Effector memory CD4-positive, alpha-beta T cell (primary cell): ENCODE results near the gene SPI1.
"Not testable (repeated sequence)": the region's sequence is repeated elsewhere in the genome, so short reads cannot be mapped to it uniquely, and the experiment has no call there.

Source experiments
- DNase-seq, 3 donors: peaks; one replicate each; pipeline ENCODE4 v3.0.0-alpha.2; 2020
- H3K27ac ChIP-seq: 2 replicates; pipeline ENCODE4 v1.7.0; 2013; ENCODE audit warnings: mild to moderate bottlenecking, low read length, moderate library complexity; ENCODE audit not compliant: insufficient read depth, poor library complexity, severe bottlenecking
- H3K27me3 ChIP-seq: replicated peaks from 2 replicates; pipeline ENCODE4 v1.7.0; 2013; ENCODE audit warnings: mild to moderate bottlenecking, low read length; ENCODE audit not compliant: insufficient read depth, control insufficient read depth, poor library complexity, severe bottlenecking
- H3K36me3 ChIP-seq: 2 replicates; pipeline ENCODE4 v1.7.0; 2013; ENCODE audit warnings: mild to moderate bottlenecking, low read length, moderate library complexity; ENCODE audit not compliant: control insufficient read depth, insufficient read depth
- H3K4me1 ChIP-seq: 2 replicates; pipeline ENCODE4 v1.7.0; 2013; ENCODE audit warnings: low read length, mild to moderate bottlenecking; ENCODE audit not compliant: control insufficient read depth, insufficient read depth, poor library complexity, severe bottlenecking
- H3K4me3 ChIP-seq: 2 replicates; pipeline ENCODE4 v1.7.0; 2013; ENCODE audit warnings: low read length, low read depth, mild to moderate bottlenecking; ENCODE audit not compliant: insufficient read depth, poor library complexity, severe bottlenecking
- H3K9me3 ChIP-seq: 2 replicates; pipeline ENCODE4 v1.7.0; 2013; ENCODE audit warnings: mild to moderate bottlenecking, low read length, moderate library complexity; ENCODE audit not compliant: control insufficient read depth

SPI1 gene

DNA sequence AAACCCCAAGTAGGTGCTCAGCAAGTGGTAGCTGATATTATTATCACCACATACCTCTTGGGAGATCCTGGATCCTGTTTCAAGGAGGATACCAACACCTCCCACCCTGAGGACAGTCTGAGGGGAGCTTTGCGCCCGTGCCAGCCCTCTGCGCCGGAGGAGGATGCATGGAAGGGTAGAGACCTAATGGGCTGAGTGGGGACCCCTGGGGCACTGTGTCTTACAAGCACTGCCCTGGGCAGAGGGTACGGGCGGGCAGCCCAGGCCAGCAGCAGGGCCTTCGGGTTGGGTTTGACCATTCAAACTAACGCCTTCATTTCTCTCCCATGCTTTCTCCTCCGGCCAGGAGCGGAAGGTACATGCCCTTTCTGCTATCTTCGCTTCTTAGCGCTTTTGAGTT, 52.1 kb downstream of the SPI1 start:
- DNase-seq: no peak

DNA sequence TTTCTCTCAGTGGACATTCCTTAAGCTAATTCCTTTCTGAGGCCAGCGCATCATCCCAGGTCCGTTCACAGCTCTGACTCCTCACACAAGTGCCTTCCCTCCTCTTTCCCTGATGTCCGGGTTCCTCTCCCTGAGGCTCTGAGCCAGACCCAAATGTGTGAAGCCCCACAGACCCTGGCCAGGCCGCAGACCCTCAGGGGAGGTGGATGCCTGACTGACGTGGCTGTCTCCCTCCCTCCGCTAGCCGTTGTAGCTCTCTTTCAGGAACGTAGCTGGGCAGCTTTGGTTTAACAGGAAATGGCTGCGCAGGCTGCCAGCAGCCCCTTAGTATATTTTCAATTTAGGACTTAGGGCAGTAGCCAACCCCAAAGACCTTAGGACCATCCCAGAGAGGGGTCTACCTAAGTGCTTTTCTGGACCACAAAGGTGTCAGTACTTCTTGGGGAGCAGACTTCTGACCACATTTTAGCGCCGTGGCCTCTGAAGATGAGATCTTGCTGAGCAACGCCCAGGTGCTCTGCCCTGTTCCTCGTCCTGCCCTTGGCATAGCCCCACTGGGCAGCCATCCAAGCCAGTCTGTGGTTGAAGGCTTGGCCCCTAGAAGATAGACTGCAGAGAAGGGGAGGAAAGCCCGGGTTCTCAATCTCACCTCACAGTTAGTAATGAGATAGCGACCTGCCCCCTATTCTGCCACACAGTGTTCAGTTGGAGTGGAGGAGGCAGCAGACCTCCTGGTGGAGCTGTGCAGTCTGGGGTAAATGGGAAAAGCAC, 52.9 kb downstream of the SPI1 start:
- Histone ChIP-seq H3K9me3 (no peaks in the 10 kb centered on the region), H3K4me1 (no peaks in the 10 kb centered on the region), H3K36me3 (peaks cover 59% of the 10 kb centered on the region), H3K27ac (no peak overlapping the region), H3K27me3 (no peaks in the 10 kb centered on the region), H3K4me3 (no peak overlapping the region)
- no peak for DNase-seq

More for the DNA sequence above, 52.1 kb downstream of the SPI1 start:
- Histone ChIP-seq H3K9me3 (no peaks in the 10 kb centered on the region), H3K4me1 (no peaks in the 10 kb centered on the region), H3K27me3 (no peaks in the 10 kb centered on the region), H3K27ac (no peak overlapping the region), H3K36me3 (peaks cover 52% of the 10 kb centered on the region), H3K4me3 (no peak overlapping the region)

DNA sequence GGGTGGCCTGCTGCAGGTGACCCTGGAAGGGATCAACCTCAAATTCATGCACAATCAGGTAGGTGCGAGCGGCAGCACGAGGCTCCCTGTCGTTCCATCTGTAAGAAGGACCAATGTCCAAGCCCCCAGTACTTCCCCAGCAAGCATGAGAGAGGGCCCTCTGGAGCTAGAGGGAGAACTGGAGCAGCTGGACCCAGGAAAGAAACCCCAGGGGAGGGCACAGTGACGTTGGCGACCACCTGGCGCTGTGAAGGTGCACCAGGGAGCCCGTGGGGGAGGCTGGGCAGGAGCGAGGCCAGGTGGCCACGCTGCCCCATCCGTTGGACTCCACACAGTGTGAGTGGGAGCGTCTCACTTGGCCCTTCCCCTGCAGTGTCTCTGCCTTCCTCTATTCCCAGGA, 53.8 kb downstream of the SPI1 start:
- Histone ChIP-seq H3K36me3 (peaks cover 54% of the 10 kb centered on the region), H3K27ac (no peak overlapping the region), H3K4me1 (no peaks in the 10 kb centered on the region), H3K27me3 (no peaks in the 10 kb centered on the region), H3K9me3 (no peaks in the 10 kb centered on the region), H3K4me3 (no peak overlapping the region)
- DNase-seq: no peak

DNA sequence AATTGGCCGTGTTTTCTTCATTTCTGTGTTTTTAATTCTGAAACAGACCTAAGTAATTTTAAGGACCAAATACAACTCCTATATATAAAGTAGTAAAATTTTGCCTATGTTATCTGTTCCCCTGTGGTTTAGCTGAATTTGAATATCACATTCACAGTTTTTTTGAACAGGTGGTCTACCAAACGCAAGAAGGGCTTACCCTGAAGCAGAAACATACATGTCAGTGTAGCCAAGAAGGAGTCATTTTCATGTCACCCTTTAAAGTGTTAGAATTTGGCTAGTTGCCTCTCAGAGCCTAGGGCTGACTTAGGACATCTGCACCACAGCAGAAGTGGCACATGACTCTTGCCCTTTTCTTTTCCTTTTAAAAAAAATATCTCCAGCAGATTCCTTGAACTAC, 60.2 kb downstream of the SPI1 start:
- DNase-seq: no peak
- peaks cover 62% of the 10 kb centered on the region for H3K36me3 ChIP-seq
- H3K27me3 ChIP-seq: no peaks in the 10 kb centered on the region
- H3K27ac ChIP-seq: no peak overlapping the region
- no peaks in the 10 kb centered on the region for H3K9me3 ChIP-seq
- no peak overlapping the region for H3K4me3 ChIP-seq
- H3K4me1 ChIP-seq: no peaks in the 10 kb centered on the region

DNA sequence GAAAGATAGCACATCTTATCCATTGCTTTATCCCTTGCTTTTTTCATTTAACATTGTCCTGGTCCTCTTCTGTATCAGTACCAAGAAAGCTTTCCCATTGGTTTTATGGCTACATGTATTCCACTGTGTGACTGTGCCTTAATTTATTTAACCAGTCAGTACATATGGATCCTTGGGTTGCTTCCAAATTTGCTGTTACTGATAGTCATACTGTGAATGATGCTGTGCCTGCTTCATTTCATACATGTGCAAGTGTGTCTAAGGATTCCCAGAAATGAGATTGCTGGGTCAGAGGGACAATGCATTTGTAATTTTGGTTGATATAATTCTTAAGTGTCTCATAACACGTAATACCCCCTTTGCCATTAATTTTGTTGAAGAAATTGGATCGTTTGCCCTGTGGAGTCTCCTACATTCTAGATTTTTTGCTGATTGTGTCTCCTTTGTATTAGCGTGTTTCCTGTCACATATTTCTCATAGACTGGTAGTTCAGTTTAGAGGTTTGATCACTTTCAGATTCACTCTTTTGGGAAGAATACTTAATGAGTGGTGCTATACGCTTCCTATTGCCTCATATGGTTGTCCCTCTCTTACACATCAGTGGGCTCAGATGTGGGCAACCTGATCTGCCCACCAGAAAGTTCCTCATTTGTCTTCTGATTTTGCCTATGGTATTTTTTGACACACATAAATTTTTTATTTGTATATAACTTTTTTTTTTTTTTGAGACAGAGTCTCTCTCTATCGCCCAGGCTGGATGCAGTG, 61.1 kb downstream of the SPI1 start:
- Histone ChIP-seq H3K27ac (no peak overlapping the region), H3K4me1 (no peaks in the 10 kb centered on the region), H3K36me3 (peaks cover 69% of the 10 kb centered on the region), H3K9me3 (no peaks in the 10 kb centered on the region), H3K4me3 (no peak overlapping the region), H3K27me3 (no peaks in the 10 kb centered on the region)
- no peak for DNase-seq

DNA sequence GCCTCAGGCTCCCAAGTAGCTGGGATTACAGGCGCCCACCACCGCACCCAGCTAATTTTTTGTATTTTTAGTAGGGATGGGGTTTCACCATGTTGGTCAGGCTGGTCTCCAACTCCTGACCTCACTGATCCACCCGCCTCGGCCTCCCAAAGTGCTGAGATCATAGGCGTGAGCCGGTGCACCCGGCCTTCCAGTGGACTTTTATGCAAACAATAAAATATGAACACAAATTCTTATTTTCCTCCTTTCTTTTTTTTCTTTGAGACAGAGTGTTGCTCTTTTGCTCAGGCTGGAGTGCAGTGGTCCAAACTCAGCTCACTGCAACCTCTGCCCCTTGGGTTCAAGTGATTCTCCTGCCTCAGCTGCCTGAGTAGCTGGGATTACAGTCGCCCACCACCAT, 61.8 kb downstream of the SPI1 start:
- DNase-seq, H3K4me3 ChIP-seq, H3K27me3 ChIP-seq, H3K27ac ChIP-seq, H3K9me3 ChIP-seq, H3K4me1 ChIP-seq: not testable (repeated sequence)
- peaks cover 68% of the 10 kb centered on the region for H3K36me3 ChIP-seq

DNA sequence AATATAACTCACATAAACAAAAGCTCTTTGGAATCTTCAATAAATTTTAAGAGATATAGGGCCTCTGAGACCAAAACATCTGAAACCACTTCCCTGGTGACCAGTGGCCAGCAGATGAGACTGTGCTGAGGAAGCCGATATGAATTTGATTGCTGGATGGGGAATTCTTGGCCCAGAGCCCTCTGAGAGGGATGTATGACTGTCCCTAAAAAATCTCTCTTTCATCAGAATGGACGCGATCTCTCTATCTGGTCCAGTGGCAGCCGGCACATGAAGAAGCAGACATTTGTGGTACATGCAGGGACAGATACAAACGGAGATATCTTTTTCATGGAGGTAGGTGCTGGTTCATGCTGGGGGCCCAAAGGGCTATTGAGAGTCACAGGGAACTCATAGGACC, 63.4 kb downstream of the SPI1 start:
- no peak overlapping the region for H3K4me3 ChIP-seq
- H3K9me3 ChIP-seq: no peaks in the 10 kb centered on the region
- no peaks in the 10 kb centered on the region for H3K27me3 ChIP-seq
- no peak overlapping the region for H3K27ac ChIP-seq
- no peak for DNase-seq
- H3K4me1 ChIP-seq: no peaks in the 10 kb centered on the region
- peaks cover 70% of the 10 kb centered on the region for H3K36me3 ChIP-seq

DNA sequence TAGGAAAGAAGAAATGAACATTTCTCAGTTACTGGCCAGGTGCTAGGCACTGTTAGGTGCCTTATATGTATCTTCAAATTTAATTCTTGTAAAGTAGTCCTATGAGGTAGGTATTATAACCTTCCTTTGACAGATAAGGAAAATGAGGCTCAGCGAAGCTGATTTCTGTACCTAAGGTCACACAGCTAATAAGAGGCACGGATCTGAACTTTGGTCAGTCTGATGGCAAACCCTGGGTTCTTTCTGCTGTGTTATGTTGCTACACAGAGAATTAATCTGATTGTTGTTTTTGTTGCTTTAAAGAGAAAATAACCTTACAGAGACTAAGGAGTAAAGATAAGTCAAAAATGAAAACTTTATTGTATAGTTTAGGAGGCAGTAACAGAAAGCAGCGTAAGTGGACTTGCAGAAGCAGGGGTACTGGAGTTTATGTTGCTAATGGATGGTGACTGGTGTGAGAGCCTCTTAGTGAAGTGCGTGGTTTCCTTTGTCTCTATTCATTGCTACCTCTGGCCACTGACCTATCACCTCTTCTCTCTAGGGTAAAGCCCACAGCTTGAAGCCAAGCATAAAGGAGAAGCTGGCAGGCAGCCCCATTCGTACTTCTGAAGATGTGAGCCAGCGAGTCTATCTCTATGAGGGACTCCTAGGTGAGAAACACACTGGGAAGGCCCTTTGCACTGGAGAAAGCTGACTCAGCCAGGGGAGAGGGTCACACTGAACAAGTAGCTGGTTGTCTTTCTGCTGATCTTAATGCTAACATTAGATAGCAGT, 70.1 kb downstream of the SPI1 start:
- Histone ChIP-seq H3K27me3 (no peaks in the 10 kb centered on the region), H3K4me1 (no peaks in the 10 kb centered on the region), H3K36me3 (peaks cover 93% of the 10 kb centered on the region), H3K9me3 (no peaks in the 10 kb centered on the region), H3K4me3 (no peak overlapping the region), H3K27ac (no peak overlapping the region)
- DNase-seq: no peak

DNA sequence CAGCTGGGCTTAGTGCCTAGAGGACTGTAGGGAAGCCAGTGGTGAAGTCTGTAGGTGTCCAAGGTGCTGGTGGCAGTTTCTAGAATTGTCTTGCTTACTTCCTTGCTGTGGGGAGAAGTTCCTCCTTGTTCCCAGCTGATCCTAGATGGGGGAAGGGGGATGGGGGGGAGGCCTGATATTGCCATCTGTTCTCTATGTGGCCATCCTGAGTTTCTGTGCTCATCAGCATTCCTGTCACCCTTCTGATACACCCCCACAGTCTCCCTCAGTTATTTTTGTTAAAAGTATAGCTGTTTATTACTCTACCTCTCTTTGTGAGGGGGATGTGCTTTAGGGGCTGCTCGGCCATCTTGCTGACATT, 71.9 kb downstream of the SPI1 start:
- Histone ChIP-seq H3K27ac (no peak overlapping the region), H3K4me3 (no peak overlapping the region), H3K36me3 (peaks cover 94% of the 10 kb centered on the region), H3K27me3 (no peaks in the 10 kb centered on the region), H3K4me1 (no peaks in the 10 kb centered on the region), H3K9me3 (no peaks in the 10 kb centered on the region)
- no peak for DNase-seq
